ENCODE measurements around the gene SHROOM2. TPM values are rescaled to one million over a fixed set of nuclear protein-coding genes. Genes with fewer than 3 reads are reported as not detected.
"Not testable (repeated sequence)": the region's sequence is repeated elsewhere in the genome, so short reads cannot be mapped to it uniquely, and the experiment has no call there.

The SHROOM2 gene
- total RNA-seq, 1 experiment from 2014 or later: 14.1 TPM

GRCh38 chrX:9855561-9856283, 69.5 kb downstream of the SHROOM2 start:
- Mint-ChIP-seq H3K36me3 (ENCODE audit: insufficient read depth, unreplicated experiment) (peaks cover 4% of the 10 kb centered on the region), H3K27ac (ENCODE audit: unreplicated experiment) (no peak overlapping the region), H3K27me3 (ENCODE audit: unreplicated experiment) (no peaks in the 10 kb centered on the region), H3K4me3 (ENCODE audit: low read depth, unreplicated experiment) (no peak overlapping the region), H3K9me3 (ENCODE audit: low read depth, unreplicated experiment) (no peaks in the 10 kb centered on the region), H3K4me1 (ENCODE audit: low read depth, unreplicated experiment) (no peaks in the 10 kb centered on the region)
- intact Hi-C loops (cut with micrococcal nuclease; ENCODE audit: unreplicated experiment): no loop called here
- CTCF ChIA-PET: no interaction called here
- TF ChIP-seq CTCF (IDR thresholded peaks at IDR 0.05; ENCODE audit: unreplicated experiment): no peak
- DNase-seq: no peak
- BruUV-seq (replicated peaks): no TSS peak

- no peak for DNase-seq
- Mint-ChIP-seq H3K9me3 (ENCODE audit: low read depth, unreplicated experiment) (no peaks in the 10 kb centered on the region), H3K4me1 (ENCODE audit: low read depth, unreplicated experiment) (no peaks in the 10 kb centered on the region), H3K36me3 (ENCODE audit: insufficient read depth, unreplicated experiment) (peaks cover 4% of the 10 kb centered on the region), H3K4me3 (ENCODE audit: low read depth, unreplicated experiment) (no peak overlapping the region), H3K27ac (ENCODE audit: unreplicated experiment) (no peak overlapping the region), H3K27me3 (ENCODE audit: unreplicated experiment) (no peaks in the 10 kb centered on the region)
- no TSS peak for BruUV-seq (replicated peaks)
- intact Hi-C loops (cut with micrococcal nuclease; ENCODE audit: unreplicated experiment): no loop called here
- CTCF ChIA-PET: no interaction called here
- TF ChIP-seq CTCF (IDR thresholded peaks at IDR 0.05; ENCODE audit: unreplicated experiment): no peak
Measured at GRCh38 chrX:9856588-9856987, 70.4 kb downstream of the SHROOM2 start.

GRCh38 chrX:9857575-9858474, 71.6 kb downstream of the SHROOM2 start:
- H3K4me1 Mint-ChIP-seq (ENCODE audit: low read depth, unreplicated experiment): no peaks in the 10 kb centered on the region
- CTCF ChIA-PET: interaction anchor here (0.5 kb wide), 1 partner anchor 1245 kb away, joined by 14 read pairs; no protein-coding TSS in a partner anchor
- no peak for DNase-seq
- no peak overlapping the region for H3K4me3 Mint-ChIP-seq (ENCODE audit: low read depth, unreplicated experiment)
- TF ChIP-seq CTCF (IDR thresholded peaks at IDR 0.05; ENCODE audit: unreplicated experiment): no peak
- H3K27me3 Mint-ChIP-seq (ENCODE audit: unreplicated experiment): no peaks in the 10 kb centered on the region
- peaks cover 4% of the 10 kb centered on the region for H3K36me3 Mint-ChIP-seq (ENCODE audit: insufficient read depth, unreplicated experiment)
- no peak overlapping the region for H3K27ac Mint-ChIP-seq (ENCODE audit: unreplicated experiment)
- BruUV-seq (replicated peaks): no TSS peak
- intact Hi-C loops (cut with micrococcal nuclease; ENCODE audit: unreplicated experiment): no loop called here
- no peaks in the 10 kb centered on the region for H3K9me3 Mint-ChIP-seq (ENCODE audit: low read depth, unreplicated experiment)

GRCh38 chrX:9858684-9859083, 72.5 kb downstream of the SHROOM2 start:
- H3K36me3 Mint-ChIP-seq (ENCODE audit: insufficient read depth, unreplicated experiment); intact Hi-C loops (cut with micrococcal nuclease; ENCODE audit: unreplicated experiment); H3K4me1 Mint-ChIP-seq (ENCODE audit: low read depth, unreplicated experiment); H3K4me3 Mint-ChIP-seq (ENCODE audit: low read depth, unreplicated experiment); H3K27ac Mint-ChIP-seq (ENCODE audit: unreplicated experiment); H3K9me3 Mint-ChIP-seq (ENCODE audit: low read depth, unreplicated experiment); H3K27me3 Mint-ChIP-seq (ENCODE audit: unreplicated experiment); DNase-seq; CTCF ChIA-PET; BruUV-seq (replicated peaks): not testable (repeated sequence)
